Epidermal melanocyte (primary cell): ENCODE results near the gene SLC12A7.

ENCODE experiments used
- DNase-seq: peaks from one replicate; pipeline ENCODE4 v3.0.0; 2011; ENCODE audit warnings: low spot score; ENCODE audit not compliant: insufficient read length

Gene SLC12A7

DNA sequence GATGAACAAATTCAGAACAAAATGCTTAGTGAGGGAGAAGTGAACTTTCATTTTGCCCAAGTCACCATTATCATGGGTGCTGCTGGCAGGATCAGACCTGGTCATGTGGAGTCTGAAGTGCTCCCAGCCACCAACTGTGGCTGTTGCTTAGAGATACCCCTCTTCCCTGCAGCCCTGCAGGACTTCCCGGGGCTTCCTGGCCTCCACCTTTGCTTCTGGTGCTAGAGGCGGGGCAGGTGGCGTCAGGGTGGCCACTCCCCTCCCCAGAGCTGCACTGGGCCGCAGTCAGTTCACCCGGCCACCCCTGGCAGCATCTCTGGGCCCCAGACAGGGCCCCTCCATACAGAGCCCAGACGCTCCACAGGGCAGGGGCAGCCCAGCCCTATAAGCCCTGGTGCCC lies 30.0 kb upstream of the SLC12A7 start:
- DNase-seq, result no peak

DNA sequence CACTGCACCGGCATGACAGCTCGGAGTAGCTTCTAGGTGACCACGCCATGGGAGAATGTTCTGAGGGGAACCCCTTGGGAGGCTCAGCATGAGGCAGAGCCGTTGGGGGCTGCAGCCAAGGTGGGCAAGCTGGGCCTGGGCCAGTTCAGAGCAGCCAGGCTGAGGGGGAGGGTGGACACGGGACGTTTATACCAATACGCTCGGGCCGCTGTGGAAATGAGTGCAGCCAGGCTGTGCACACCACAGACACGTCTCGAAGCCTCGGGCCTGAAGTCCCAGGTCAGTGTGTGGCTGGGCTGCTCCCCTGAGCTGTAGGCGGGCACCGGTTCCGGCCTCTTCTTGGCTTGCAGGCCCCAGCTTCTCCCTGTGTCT lies 28.9 kb upstream of the SLC12A7 start:
- no peak for DNase-seq

DNA sequence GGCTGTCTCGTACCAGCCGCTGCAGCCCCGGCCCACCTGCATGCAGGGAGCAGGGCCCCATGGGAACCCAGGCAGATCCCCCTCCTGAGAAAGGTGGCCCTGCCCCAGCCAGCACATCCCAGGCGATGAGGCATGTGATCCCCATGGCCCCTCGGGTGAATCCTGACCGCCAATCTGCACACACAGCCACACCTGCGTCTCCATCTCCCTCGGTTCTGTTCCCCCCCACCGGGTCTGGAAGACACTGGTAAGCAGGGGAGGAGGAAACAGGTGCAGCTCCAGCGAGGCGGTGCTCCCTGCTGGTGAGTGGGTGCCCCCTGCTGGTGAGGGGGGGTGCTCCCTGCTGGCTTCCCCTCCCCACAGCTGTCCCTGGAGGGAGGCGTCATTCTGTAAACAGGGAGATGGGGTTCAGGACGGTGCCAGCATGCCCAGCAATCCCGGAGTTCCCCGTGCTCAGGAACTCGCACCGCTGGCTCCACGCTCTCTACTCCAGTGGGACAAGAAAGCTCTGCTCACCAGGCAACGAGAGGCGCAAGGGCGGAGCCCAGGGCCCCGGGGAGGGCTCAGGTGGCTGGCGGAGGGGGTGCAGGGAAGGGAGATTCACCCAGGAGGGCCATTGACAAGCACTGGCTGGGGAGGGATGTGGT lies 28.4 kb upstream of the SLC12A7 start:
- no peak for DNase-seq

DNA sequence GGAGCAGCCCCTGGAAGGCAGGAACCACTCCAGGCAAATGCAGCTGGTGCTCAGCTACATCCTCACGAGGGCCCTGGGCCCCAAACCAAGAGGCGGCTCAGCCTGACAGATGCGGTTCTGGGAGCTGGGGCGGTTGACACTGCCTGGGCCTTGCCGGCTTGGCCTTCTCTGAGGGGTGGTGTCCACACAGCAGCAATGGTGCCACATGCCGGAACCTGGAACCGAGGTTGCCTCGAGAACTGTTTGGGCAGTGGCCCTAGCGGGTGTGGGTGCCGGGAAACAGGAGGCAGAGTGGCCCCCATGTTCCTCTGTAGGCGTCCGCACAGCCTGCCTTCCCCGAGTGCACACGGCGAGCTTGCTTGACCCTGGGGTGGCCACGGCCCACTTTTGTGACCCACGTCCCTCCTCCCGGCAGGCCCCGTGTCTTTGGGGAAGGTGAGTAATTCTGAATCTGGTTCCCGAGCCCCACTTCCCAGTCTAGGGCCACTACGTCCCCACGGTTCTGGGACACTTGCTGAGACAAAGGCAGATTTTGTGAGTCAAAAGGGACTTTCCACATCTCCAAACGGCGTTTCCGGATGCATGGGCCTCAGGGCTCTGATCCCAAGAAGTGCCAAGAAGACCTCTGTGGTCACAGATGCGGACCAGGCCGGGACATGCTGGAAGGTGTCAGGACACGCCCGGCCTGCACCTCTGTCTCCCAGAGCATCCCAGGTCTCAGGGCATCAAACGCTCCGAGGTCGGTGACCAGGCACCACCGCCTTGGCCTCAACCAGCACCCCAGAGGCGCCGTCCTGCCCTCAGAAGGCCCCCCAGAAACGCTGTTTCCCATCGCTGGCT lies 27.7 kb upstream of the SLC12A7 start:
- no peak for DNase-seq

DNA sequence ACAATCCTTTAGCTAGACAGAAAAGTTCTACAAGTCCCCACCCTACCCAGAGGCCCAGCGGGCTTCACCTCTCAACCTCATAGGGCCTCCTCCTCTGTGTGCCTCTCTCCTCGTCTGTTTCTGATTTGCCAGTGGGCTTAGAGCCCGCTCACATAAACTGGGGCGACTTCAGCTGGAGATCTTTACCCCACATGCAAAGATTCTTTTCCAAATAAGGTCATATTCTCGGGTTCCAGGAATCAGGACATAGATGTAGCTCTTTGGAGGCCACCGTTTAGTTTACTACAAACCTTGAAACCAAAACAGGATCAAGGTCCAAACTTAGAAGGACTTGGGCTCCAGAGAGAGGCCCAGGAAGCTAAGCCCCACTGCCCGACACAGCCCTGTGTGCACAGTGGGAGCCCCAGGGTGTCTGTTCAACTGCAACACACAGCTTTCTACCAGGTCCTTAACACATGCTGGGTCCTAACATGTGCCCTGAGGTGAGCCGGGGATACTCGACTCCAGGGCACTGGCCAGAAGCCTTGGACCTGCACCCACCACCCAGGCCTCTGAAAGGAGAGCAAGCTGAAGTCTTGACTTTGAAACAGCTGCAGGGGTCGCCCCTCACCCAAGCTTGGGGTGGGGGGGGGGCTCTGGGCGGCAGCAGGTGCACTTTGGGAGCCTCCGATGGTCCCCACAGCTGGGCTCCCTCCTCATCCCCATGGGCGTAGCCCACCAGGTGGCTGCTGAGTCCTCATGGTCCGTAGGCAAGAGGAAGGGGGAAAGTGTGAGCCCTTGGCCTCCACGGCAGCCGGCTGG lies 26.8 kb upstream of the SLC12A7 start:
- no peak for DNase-seq

DNA sequence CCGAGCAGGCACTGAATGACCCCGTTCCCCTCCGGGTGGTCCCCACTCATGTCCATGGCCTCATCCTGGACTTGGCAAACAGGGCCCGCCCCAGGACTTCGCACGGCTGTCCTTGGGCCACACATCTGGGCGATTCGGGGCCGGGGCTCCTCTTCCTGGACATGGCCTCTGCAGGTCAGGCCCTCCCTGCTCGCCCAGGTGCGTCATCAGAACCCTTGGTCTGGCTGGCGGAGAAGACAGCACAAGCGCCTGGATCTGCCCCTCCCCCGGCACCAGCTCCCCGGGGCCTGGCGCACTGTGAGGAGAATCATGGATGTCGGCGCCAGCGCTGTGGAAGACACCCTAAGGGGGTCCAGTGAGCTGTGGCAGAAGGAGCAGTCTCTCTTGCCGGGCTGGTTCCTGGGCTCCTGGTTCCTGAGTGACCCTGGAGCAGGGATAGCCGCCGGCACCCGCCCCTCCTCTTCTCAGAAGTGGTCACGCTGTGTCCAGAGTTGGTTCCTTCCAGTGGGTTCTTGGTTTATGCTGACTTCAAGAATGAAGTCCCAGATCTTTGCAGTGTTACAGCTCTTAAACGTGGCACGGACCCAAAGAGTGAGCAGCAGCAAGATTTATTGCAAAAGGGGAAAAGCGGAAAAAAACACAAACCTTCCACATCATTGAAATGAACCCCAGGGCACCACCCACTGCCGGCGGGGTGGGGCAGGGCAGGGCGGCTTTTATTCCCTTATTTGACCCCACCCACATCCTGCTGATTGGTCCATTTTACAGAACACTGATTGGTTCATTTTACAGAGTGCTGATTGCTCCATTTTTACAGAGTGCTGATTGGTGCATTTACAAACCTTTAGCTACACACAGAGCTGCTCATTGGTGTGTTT lies 25.9 kb upstream of the SLC12A7 start:
- no peak for DNase-seq

DNA sequence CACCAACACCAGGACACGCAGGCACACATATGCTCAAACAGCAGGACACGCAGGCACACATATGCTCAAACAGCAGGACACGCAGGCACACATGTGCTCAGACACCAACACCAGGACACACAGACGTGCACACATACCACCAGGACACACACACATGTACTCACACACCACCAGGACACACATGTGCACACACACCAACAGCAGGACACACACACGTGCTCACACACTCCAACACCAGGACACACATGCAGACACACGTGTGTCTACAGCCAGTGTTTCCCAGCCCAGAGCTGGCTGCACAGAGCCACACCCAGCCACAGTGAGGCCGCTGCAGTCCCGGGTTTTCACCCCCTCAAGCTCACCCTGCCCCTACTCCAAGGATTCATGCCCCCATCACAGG lies 25.0 kb upstream of the SLC12A7 start:
- DNase-seq, result no peak

DNA sequence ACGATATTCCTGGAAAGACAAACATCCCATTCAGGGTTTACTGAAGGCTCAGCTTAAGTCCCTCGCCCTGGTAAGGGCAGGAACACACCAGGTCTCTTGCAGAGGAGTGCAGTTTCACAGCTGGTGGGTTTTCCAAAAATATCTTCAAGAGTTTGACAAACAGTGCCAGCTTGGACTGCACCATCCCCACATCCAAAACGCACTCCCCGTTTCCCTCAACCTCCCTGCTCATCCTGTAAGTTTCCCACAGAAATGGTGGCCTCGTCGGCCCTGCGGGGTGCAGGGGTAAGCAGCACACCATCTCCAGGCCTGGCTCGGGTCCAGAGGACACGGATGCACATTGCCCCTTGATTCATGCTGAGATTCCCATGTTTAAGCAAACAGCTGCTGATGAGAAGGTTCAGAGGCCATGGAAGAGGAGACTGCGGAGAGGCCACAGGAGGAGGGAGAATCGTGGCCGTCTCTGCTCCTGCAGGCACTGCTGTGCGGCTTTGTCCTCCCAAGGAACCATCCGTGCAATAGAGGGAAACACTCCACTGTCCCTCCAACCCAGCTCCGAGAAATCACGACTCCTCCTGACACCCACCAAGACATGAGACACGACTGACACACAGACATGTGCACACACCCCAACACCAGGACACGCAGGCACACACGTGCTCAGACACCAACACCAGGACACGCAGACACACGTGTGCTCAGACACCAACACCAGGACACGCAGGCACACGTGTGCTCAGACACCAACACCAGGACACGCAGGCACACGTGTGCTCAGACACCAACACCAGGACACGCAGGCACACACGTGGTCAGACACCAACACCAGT lies 24.0 kb upstream of the SLC12A7 start:
- no peak for DNase-seq

DNA sequence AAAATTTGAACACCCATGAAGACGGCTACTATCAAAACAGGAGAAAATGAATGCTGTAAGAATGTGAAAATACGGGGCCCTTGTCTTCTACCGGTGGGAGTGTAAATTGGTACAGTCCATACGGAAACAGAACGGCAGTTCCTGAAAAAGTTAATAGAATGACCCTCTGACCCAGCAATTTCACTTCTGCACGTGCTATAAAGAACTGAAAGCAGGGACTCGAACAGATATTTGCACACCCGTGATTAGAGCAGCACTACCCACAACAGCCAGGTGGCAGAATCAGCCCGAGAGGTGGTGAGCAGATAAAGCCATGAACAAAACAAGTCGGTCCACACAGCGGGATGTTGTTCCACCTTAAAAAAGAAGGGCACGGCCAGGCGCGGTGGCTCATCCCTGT lies 22.6 kb upstream of the SLC12A7 start:
- no peak for DNase-seq

DNA sequence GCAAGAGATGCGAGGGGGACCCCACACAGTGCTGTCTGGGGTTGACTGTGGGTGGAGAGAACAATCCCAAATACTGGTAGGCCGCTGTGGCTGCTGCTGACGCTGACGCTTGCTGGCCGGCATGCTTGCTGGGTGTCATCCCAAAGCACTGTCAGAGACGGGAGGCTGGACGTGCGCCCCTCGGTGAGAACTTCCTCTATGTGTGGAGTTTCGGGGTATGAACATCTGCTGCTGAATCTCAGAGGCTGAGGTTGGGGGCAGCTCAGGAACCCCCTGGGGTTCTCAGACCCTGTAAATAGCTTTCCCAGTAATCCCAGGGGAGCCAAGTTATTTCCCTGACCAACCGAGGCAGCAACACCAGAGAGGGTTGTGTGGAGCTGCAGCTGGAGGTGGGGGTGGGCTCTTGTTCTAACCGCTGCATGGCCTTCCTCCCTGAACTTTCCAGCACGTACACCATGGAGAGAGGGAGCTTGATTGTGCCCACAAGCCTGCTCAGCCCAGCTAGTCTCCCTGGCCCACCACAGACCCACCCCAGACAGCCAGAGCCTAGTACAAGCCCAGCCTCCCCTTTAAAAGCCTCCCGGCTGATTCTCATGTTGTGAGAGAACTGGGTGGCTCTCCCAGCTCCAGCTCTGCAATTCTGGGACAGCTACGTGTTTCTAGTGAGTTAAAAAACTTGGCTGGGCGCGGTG lies 21.8 kb upstream of the SLC12A7 start:
- no peak for DNase-seq

DNA sequence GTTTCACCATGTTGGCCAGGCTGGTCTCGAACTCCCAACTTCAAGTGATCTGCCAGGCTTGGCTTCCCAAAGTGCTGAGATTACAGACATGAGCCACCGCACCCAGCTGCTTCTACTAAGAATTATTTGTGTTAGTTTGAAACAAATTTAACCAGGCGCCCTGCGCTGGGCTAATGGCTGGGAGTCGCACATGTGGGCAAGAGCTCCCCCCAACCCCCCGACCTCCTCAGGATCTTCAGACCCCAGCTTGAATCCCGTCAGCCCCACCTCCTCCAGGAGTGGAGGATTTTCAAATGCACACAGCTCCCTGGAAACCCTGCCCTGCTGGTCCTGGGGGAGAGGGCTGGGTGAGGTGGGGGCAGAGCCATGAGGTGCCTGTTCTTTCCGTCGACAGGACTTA lies 21.2 kb upstream of the SLC12A7 start:
- DNase-seq, result no peak

DNA sequence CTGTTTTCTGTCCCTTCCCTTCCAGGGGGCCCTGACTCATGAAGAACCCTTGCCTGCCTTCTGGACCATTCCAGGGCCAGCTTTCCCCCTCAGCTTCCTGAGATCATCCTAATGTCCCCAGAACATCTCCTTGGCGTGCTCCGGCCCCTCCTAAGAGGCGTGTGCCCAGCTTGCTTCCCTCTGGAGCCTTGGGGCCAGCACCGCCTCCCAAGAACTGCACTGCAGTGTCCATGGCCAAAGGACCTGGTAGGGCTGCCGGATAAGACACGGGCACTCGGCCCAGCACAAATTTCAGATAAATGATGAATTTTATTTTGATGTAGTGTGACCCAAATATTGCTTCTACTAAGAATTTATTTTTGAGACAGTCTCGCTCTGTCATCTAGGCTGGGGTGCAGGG lies 20.7 kb upstream of the SLC12A7 start:
- no peak for DNase-seq

DNA sequence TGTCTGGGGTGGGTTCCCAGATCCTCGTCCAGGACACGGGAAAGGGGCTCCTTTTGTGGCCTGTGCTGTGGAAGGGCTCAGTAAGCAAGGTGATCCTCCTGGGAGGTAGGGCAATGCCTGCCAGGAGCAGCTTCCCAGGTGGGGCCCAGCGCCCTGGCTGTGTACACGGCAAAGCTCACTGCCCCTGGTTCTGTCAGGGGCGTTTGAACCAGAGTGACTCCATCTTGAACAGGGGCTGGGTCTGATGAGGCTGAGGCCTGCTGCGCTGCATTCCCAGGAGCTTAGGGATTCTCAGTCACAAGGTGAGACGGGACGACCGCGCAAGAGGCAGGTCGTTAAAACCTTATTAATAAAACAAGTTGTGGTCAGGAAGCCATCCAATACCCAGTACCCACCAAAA lies 19.9 kb upstream of the SLC12A7 start:
- no peak for DNase-seq

DNA sequence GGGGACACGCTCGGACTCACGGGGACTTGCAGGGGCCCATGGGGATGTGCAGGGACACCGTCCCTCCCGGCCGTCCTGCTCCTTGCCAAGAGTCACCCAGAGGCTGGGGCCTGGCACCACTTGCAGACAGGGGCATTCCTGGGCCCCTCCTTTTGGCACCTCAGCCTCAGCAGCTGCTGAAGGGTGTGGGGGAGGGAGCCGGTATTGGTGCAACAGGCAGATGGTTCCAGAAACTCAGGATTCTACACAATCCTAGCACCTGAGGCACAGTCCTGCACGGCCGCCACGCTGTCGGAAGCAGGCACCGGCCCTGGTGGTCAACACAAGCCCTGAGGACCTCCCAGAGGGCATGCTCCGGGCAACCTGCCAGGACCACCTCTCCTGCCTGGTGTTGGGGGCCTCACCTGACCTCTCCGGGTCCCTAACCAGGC lies 19.3 kb upstream of the SLC12A7 start:
- no peak for DNase-seq

DNA sequence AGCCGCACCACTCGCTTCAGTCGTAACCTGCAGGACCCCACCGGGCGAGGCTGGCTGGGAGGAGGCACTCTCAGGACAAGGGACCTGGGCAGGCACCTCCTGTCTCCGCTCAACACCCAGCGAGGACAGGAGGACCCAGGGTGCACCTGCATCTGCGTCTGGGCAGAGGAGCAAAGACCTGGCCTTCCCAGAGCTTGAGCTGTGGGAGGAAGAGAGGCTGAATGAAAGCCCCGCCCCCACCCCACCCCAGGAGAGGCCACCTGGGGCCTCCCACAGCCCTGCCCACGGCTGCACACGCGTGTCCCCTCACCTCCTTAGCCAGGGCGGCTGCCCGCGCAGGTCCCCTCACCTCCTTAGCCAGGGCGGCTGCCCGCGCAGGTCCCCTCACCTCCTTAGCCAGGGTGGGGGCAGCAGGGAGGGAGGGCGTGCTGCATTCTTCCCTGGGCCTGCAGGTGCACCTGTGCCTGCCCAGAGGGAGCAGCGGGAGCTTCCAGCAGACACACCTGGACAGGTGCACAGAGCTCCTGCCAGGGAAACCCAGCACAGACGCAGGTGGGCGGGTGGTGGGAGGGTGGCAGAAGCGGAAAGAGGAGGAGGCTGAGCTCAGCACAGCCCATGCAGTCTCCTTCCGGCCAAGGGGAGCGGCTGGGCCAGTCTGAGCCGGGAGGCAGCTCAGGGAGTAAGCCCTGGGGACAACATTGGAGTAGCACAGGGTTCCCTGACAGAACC lies 18.5 kb upstream of the SLC12A7 start:
- no peak for DNase-seq

DNA sequence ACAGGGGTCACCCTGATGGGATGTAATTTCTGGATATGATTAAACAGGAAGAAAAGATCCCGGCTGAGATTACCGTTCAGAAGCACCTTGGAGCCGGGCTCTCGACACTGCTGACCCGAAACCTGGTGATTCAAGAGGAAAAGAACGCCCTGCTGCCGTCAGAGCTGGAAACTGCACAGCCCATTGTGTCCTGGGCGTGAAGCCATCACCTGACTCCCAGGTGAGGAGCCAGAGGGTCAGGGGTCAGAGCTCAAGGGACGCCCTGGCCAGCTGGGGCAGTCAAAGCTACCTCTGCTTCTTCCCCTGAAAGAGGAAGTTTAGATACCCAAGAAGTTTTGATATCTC lies 17.8 kb upstream of the SLC12A7 start:
- DNase-seq, result no peak

DNA sequence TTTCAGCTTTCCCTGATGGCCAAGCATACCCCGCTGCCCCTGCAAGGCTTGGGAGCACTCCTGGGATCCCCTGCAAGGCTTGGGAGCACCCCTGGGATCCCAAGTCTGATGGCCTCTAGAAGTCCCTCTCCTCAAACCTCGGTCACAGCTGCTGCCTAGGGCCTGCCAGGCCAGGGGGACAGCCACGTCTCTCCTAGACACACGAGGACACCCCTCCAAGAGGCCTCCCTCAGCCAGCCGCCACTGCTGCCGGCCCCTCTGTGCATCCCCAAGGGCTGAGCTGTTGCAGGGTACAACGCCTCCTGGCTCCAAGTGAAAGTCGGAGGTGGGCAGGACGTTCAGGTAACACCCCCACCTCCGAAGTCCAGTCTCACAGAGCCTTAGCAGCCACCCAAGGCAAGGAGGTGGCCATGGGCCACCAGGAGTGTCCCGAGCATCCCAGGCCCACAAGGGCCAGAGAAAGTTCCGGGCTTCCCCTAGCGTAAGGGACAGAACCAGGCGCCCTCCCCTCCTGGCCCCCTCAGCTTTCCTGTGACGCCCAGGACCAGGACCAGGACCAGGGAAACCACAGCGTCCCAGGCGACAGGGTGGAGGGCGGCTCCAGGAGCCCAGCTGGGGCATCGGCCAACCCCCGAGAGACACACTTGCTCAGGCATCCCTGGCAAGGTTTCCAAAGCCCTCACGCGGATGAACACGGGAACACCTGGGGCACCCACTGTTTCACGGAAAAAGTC lies 17.3 kb upstream of the SLC12A7 start:
- no peak for DNase-seq

DNA sequence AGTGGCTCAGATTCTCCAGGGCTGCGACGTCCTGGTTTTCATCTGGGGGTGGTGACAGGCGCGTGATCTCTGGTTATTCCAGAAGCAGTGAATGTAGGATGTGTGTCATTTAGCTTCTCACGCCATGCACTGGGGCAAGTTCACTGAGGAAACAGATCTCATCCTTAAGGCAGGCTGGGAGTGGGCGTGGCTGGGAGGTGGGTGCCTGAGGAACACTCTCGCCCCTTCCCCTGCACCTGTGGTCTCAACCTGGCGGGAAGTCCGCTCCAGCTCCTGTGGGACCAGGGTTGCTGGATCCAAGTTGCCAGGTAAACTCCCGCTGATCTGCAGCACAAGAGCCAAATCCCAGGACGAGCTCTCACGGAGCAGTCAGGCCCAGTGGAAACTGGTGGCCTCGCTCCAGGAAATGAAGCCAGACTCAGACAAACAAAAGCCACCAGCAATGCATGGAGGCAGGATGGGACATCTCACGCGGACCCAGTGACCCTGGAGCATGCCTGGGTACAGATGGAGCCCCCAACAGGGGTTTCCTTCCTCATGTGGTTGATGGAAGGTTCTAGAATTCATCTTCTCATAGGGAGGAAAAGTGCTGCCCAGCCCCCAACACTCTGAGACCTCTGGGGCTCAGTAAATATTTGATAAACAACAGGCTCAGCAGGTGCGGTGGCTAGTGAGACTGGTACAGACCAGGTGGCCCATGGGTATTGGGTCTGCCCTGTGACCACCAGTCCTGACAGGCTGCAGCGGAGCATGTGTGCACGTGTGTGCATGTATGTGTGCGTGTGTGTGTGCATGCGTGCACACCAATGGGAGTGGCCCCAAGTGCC lies 16.3 kb upstream of the SLC12A7 start:
- DNase-seq, result no peak
